ENCODE data around the gene HMG20A. TPM values are rescaled to one million over a fixed set of nuclear protein-coding genes. Genes with fewer than 3 reads are reported as not detected.

Gene HMG20A
- polyA plus RNA-seq, 1 donor from 2014 or later: 52.2 TPM

- H3K9ac ChIP-seq (ENCODE audit: low read length): no peak overlapping the region
- no peak overlapping the region for H3K4me2 ChIP-seq (ENCODE audit: low read length)
- H3K4me3 ChIP-seq (ENCODE audit: low read length): no peak overlapping the region
- no peak for TF ChIP-seq EP300 (conservative IDR thresholded peaks at IDR 0.05; ENCODE audit: poor library complexity, severe bottlenecking)
- no peak for TF ChIP-seq RAD21 (conservative IDR thresholded peaks at IDR 0.05)
- no peak for TF ChIP-seq POLR2AphosphoS5 (IDR thresholded peaks at IDR 0.05)
- no peak for TF ChIP-seq SMC3 (conservative IDR thresholded peaks at IDR 0.05; ENCODE audit: poor library complexity)
- no peak for TF ChIP-seq MXI1 (conservative IDR thresholded peaks at IDR 0.05; ENCODE audit: poor library complexity, severe bottlenecking)
- TF ChIP-seq TAF1 (IDR thresholded peaks at IDR 0.05; ENCODE audit: low read depth): no peak
- TF ChIP-seq CTCF (IDR thresholded peaks at IDR 0.05; ENCODE audit: poor library complexity, severe bottlenecking): no peak
- TF ChIP-seq, protein P1, sequence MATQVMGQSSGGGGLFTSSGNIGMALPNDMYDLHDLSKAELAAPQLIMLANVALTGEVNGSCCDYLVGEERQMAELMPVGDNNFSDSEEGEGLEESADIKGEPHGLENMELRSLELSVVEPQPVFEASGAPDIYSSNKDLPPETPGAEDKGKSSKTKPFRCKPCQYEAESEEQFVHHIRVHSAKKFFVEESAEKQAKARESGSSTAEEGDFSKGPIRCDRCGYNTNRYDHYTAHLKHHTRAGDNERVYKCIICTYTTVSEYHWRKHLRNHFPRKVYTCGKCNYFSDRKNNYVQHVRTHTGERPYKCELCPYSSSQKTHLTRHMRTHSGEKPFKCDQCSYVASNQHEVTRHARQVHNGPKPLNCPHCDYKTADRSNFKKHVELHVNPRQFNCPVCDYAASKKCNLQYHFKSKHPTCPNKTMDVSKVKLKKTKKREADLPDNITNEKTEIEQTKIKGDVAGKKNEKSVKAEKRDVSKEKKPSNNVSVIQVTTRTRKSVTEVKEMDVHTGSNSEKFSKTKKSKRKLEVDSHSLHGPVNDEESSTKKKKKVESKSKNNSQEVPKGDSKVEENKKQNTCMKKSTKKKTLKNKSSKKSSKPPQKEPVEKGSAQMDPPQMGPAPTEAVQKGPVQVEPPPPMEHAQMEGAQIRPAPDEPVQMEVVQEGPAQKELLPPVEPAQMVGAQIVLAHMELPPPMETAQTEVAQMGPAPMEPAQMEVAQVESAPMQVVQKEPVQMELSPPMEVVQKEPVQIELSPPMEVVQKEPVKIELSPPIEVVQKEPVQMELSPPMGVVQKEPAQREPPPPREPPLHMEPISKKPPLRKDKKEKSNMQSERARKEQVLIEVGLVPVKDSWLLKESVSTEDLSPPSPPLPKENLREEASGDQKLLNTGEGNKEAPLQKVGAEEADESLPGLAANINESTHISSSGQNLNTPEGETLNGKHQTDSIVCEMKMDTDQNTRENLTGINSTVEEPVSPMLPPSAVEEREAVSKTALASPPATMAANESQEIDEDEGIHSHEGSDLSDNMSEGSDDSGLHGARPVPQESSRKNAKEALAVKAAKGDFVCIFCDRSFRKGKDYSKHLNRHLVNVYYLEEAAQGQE (IDR thresholded peaks at IDR 0.05; ENCODE audit: borderline replicate concordance): no peak
- no peak for TF ChIP-seq EZH2 (IDR thresholded peaks at IDR 0.05; ENCODE audit: borderline replicate concordance, insufficient read depth, low read length, poor library complexity, severe bottlenecking)
- no peaks in the 10 kb centered on the region for H4K20me1 ChIP-seq (ENCODE audit: insufficient read depth)
- H3K27me3 ChIP-seq (ENCODE audit: insufficient read depth, low read depth, low read length): no peaks in the 10 kb centered on the region
- no peaks in the 10 kb centered on the region for H3F3A ChIP-seq (ENCODE audit: insufficient read depth, low read length, poor library complexity, severe bottlenecking)
- H3K36me3 ChIP-seq (ENCODE audit: insufficient read depth, low read length): no peaks in the 10 kb centered on the region
- H3K79me2 ChIP-seq (replicated peaks; ENCODE audit: insufficient read depth, low read length): peaks cover 5% of the 10 kb centered on the region
- H3K27ac ChIP-seq (ENCODE audit: low read length): no peak overlapping the region
- no peaks in the 10 kb centered on the region for H3K9me2 ChIP-seq (ENCODE audit: insufficient read depth, low read length)
- no peaks in the 10 kb centered on the region for H3K9me3 ChIP-seq (ENCODE audit: low read length)
- H2AFZ ChIP-seq (ENCODE audit: low read depth, low read length): no peak overlapping the region
These were observed 9.7 kb upstream of the HMG20A start for GRCh38 chr15:77410701-77411618.

DNA sequence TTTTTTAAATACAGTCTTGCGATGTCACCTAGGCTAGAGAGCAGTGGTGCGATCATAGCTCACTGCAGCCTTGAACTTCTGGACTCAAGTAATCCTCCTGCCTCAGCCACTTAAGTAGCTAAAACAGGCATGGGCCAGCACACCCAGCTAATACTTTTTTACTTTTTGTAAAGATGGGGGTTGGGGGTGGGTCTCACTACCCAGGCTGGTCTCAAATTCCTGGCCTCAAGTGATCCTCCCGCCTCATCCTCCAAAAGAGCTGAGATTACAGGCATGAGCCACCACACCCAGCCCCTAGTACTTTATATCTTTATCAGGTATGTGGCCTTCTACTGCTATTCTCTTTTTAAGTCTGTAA lies 9.1 kb upstream of the HMG20A start:
- H3K4me2 ChIP-seq (ENCODE audit: low read length): no peak overlapping the region
- H3K4me3 ChIP-seq (ENCODE audit: low read length): no peak overlapping the region
- no peak overlapping the region for H3K9ac ChIP-seq (ENCODE audit: low read length)
- TF ChIP-seq EP300 (conservative IDR thresholded peaks at IDR 0.05; ENCODE audit: poor library complexity, severe bottlenecking) (no peak), RAD21 (conservative IDR thresholded peaks at IDR 0.05) (no peak), EZH2 (IDR thresholded peaks at IDR 0.05; ENCODE audit: borderline replicate concordance, insufficient read depth, low read length, poor library complexity, severe bottlenecking) (no peak)
- H3K9me3 ChIP-seq (ENCODE audit: low read length): no peaks in the 10 kb centered on the region
- peaks cover 7% of the 10 kb centered on the region for H3K79me2 ChIP-seq (replicated peaks; ENCODE audit: insufficient read depth, low read length)
- no peaks in the 10 kb centered on the region for H4K20me1 ChIP-seq (ENCODE audit: insufficient read depth)
- no peaks in the 10 kb centered on the region for H3K27me3 ChIP-seq (ENCODE audit: insufficient read depth, low read depth, low read length)
- no peaks in the 10 kb centered on the region for H3K36me3 ChIP-seq (ENCODE audit: insufficient read depth, low read length)
- no peaks in the 10 kb centered on the region for H3F3A ChIP-seq (ENCODE audit: insufficient read depth, low read length, poor library complexity, severe bottlenecking)
- H3K9me2 ChIP-seq (ENCODE audit: insufficient read depth, low read length): no peaks in the 10 kb centered on the region
- no peak overlapping the region for H3K27ac ChIP-seq (ENCODE audit: low read length)
- H2AFZ ChIP-seq (ENCODE audit: low read depth, low read length): no peak overlapping the region
